Lower lobe of right lung (tissue), 2 donors: Measurements from ENCODE around the gene CWC27. TPM values are rescaled to one million over a fixed set of nuclear protein-coding genes. Genes with fewer than 3 reads are reported as not detected.

Experiments
- ATAC-seq, 2 donors: fragments of 200-7000 bp; cut with Tn5 transposase; one replicate each; pipeline ENCODE4 v1.9.1; 2020 to 2022; ENCODE audit warnings: mild to moderate bottlenecking in 2 of 2, moderate library complexity in 2 of 2
- DNase-seq: peaks from one replicate; pipeline ENCODE4 v3.0.0-alpha.2; 2020
- H3K27ac ChIP-seq: fragments of 200-600 bp; one replicate; pipeline ENCODE4 v1.8.0; 2022
- H3K27me3 ChIP-seq: fragments of 200-600 bp; one replicate; pipeline ENCODE4 v1.8.0; 2022; ENCODE audit warnings: low read depth
- H3K36me3 ChIP-seq: fragments of 200-600 bp; one replicate; pipeline ENCODE4 v1.8.0; 2022; ENCODE audit warnings: mild to moderate bottlenecking
- H3K4me1 ChIP-seq: fragments of 200-600 bp; one replicate; pipeline ENCODE4 v1.8.0; 2022
- H3K4me3 ChIP-seq: fragments of 200-600 bp; one replicate; pipeline ENCODE4 v1.8.0; 2022; ENCODE audit warnings: mild to moderate bottlenecking
- H3K9me3 ChIP-seq: fragments of 200-600 bp; one replicate; pipeline ENCODE4 v1.8.0; 2022
- intact Hi-C: fragments of 100-400 bp; cut with DNase I; formaldehyde crosslinking; loops from one replicate; pipeline ENCODE4 v1.11.0; 2022
- total RNA-seq: library from RNA; stranded (reverse); fragmentation: NEBNext Ultra II Directional; extraction: Animal tissue kit (Norgen Biotek cat#: 25700); gene quantifications from one replicate; pipeline ENCODE4 v1.2.1, GENCODE V29; 2021
- TF ChIP-seq, protein P1 (sequence below): fragments of 200-600 bp; IDR thresholded peaks from one replicate; pipeline ENCODE4 v1.8.0; 2022; ENCODE audit warnings: antibody characterized with exemption, mild to moderate bottlenecking
- donor health status: DM: no; HTN: yes; CAD: no; lungs with severe emphysema.

Gene CWC27
- total RNA-seq, 1 donor from 2014 or later, result 17.3 TPM

GRCh38 chr5:65018763-65019162 is 250.0 kb downstream of the CWC27 start:
- TF ChIP-seq, protein P1, sequence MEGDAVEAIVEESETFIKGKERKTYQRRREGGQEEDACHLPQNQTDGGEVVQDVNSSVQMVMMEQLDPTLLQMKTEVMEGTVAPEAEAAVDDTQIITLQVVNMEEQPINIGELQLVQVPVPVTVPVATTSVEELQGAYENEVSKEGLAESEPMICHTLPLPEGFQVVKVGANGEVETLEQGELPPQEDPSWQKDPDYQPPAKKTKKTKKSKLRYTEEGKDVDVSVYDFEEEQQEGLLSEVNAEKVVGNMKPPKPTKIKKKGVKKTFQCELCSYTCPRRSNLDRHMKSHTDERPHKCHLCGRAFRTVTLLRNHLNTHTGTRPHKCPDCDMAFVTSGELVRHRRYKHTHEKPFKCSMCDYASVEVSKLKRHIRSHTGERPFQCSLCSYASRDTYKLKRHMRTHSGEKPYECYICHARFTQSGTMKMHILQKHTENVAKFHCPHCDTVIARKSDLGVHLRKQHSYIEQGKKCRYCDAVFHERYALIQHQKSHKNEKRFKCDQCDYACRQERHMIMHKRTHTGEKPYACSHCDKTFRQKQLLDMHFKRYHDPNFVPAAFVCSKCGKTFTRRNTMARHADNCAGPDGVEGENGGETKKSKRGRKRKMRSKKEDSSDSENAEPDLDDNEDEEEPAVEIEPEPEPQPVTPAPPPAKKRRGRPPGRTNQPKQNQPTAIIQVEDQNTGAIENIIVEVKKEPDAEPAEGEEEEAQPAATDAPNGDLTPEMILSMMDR, result no peak
- H3K36me3 ChIP-seq, result no peaks in the 10 kb centered on the region
- H3K27ac ChIP-seq, result no peak overlapping the region
- no peak for ATAC-seq
- H3K27me3 ChIP-seq, result no peaks in the 10 kb centered on the region
- no peaks in the 10 kb centered on the region for H3K4me1 ChIP-seq
- H3K9me3 ChIP-seq, result no peaks in the 10 kb centered on the region
- no peak overlapping the region for H3K4me3 ChIP-seq
- DNase-seq, result no peak
- intact Hi-C loops, result no loop called here

DNA sequence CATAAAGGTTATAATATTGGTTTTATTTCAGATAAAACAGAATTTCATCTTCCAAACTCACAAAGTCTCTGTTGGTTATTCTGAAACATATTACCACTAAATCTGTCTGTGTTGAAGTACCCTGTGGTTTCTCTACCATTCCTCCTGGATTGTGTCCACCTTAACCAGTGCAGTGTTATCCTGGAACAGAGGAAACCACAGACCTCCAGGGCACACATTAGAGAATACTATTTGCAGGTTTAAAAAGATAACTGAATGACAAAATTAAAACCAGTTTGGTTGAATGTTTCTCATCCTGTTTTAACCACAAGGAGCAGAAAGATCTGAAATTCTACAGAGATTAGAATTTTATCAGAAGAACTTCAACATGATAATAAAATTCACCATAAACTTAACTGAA is 251.8 kb downstream of the CWC27 start:
- Histone ChIP-seq H3K9me3 (no peaks in the 10 kb centered on the region), H3K27ac (no peak overlapping the region), H3K27me3 (no peaks in the 10 kb centered on the region), H3K36me3 (no peaks in the 10 kb centered on the region), H3K4me3 (no peak overlapping the region), H3K4me1 (no peaks in the 10 kb centered on the region)
- intact Hi-C loops, result no loop called here
- ATAC-seq, result no peak
- TF ChIP-seq, protein P1, result no peak
- DNase-seq, result no peak

DNA sequence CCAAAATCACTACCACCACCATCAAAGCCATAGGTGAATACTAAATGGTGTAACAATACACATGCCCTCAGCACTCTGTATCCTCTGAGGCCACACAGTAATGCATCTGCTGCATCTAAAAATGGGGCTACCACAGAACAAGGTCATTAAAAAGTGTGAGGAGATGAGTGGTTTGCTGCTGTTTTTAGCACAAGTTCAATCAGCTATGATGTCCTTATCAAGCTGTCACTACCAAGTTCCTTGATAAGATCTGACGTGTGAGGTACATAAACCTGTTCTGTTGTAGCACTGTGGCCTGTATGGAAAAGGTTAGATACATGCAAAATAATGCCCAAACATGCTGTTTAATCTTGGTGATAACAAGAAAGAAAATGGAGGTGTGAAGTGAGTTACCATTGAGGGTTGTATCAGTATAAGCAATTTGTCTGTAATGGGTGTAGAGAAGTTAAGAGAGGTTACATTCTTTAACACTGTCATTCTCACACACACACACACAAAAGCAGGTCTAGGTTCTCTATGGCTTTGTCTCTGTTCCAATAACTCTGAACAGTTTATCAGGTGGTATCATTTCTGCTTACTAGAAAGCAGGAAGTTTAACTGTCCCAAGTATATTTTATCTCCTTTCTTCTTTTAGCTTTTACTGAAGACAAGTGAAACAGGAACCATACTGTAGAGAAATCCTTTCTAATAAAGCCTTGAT is 252.9 kb downstream of the CWC27 start:
- Histone ChIP-seq H3K36me3 (no peaks in the 10 kb centered on the region), H3K9me3 (no peaks in the 10 kb centered on the region), H3K4me1 (no peaks in the 10 kb centered on the region), H3K4me3 (no peak overlapping the region), H3K27me3 (no peaks in the 10 kb centered on the region), H3K27ac (no peak overlapping the region)
- ATAC-seq (no peak), DNase-seq (no peak)
- TF ChIP-seq, protein P1, result no peak
- intact Hi-C loops, result no loop called here

DNA sequence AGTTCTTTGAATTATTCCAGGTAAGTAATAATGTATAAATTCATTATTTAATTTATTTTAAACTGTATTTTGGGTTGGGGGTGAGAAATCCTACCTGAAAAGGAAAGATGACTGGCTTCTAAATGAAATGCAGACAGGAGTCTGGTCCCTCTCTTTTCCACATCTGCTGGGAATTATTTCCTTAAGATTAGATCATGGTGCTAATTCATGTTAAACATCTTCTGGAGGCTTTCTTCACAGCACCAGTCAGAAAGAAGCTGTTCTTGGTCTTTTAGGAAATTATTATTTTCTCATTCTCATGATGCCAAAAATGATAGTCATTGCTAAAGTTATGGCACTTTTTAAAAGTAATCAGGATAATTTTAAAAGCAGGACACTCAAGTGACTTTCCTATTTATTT is 254.2 kb downstream of the CWC27 start:
- Histone ChIP-seq H3K27me3 (no peaks in the 10 kb centered on the region), H3K27ac (no peak overlapping the region), H3K9me3 (no peaks in the 10 kb centered on the region), H3K4me3 (no peak overlapping the region), H3K36me3 (no peaks in the 10 kb centered on the region), H3K4me1 (no peaks in the 10 kb centered on the region)
- intact Hi-C loops, result no loop called here
- ATAC-seq (no peak), DNase-seq (no peak)
- TF ChIP-seq, protein P1, result no peak

DNA sequence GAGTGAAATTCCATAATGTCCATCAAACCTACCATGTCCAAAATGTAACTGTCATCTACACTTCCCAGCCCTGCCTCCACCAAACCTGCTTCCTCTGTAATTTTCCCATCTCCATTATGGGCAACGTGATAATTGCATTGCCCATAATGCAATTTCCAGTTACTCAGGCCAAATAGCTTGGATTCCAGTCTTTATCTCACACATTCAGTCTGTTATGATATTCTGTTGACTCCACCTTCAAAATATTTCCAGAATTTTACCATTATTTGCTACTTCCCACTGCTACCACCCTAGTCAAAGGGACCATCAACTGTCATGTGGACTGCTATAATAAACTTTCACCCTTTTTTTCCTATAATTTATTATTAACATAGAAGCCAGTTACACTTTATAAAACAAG is 256.0 kb downstream of the CWC27 start:
- DNase-seq (no peak), ATAC-seq (no peak)
- TF ChIP-seq, protein P1, result no peak
- H3K4me1 ChIP-seq, result no peaks in the 10 kb centered on the region
- H3K4me3 ChIP-seq, result no peak overlapping the region
- H3K27ac ChIP-seq, result no peak overlapping the region
- no peaks in the 10 kb centered on the region for H3K27me3 ChIP-seq
- intact Hi-C loops, result no loop called here
- H3K36me3 ChIP-seq, result no peaks in the 10 kb centered on the region
- no peaks in the 10 kb centered on the region for H3K9me3 ChIP-seq
